Activated CD8-positive, alpha-beta memory T cell treated with anti-CD3 and anti-CD28 coated beads for 24 hours (primary cell): Measurements from ENCODE around the gene FASLG.
A peak's percentile ranks its signal among the peaks of the same experiment; 100 is the strongest.
"Not testable (repeated sequence)": the region's sequence is repeated elsewhere in the genome, so short reads cannot be mapped to it uniquely, and the experiment has no call there.

Experiments
- DNase-seq: peaks from one replicate; pipeline ENCODE4 v3.0.0-alpha.2; 2020

The FASLG gene

GRCh38 chr1:172686143-172686542 lies 27.2 kb downstream of the FASLG start:
- no peak for DNase-seq

DNA sequence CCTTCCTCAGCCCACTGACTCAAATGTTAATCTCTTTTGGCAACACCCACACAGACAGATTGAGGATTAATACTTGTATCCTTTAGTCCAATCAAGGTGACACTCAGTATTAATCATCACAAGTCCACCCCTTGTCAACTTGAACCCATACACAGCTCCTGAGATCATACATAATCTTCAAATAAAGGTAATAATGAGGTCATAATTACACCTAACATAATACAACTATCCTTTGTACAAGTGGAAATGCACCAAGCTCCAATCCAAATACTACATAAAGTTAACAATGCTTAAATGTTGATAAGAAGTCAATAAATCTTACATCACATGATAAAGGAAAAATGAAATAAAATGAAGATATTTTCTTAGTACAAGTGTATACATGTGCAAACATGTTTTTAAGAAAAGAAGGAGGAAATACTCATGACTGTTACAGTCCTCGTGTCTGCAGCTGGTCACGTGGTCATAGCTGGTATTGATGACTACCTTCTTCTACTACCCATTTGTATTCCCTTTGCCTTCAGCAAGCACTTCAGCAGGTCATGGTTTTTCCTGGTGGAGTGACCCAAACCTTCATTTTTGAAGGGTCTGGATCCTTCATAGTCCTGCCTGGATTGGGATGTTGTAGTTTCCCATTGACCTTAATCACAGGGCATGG lies 29.7 kb downstream of the FASLG start:
- not testable (repeated sequence) for DNase-seq

GRCh38 chr1:172690925-172691324 lies 32.0 kb downstream of the FASLG start:
- DNase-seq = not testable (repeated sequence)

GRCh38 chr1:172697534-172698002 lies 38.7 kb downstream of the FASLG start:
- DNase-seq = no peak

DNA sequence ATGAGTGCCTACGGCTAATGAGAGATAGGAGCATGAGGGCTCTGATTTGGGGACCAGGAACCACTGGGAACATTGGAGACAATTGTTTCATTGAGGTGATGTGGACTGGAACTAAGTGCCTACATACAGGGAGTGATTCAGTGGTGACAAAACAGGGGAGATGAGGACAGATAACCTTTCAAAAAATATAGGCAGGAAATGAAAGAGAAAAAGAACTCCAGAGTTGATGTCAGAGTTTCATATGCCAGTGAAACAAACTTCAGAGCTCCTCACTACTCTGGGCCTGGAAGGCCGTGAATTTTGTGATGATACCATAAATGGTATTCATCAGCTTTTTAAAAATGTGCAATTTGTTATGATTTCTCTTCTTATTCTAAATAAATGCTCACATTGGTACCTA lies 39.3 kb downstream of the FASLG start:
- DNase-seq = no peak

GRCh38 chr1:172699111-172699510 lies 40.2 kb downstream of the FASLG start:
- DNase-seq = peak; percentile 75

GRCh38 chr1:172699695-172700227 lies 40.9 kb downstream of the FASLG start:
- DNase-seq = no peak

GRCh38 chr1:172700556-172700955 lies 41.7 kb downstream of the FASLG start:
- DNase-seq = no peak

- no peak for DNase-seq
Measured at GRCh38 chr1:172704001-172704400, 45.1 kb downstream of the FASLG start.

DNA sequence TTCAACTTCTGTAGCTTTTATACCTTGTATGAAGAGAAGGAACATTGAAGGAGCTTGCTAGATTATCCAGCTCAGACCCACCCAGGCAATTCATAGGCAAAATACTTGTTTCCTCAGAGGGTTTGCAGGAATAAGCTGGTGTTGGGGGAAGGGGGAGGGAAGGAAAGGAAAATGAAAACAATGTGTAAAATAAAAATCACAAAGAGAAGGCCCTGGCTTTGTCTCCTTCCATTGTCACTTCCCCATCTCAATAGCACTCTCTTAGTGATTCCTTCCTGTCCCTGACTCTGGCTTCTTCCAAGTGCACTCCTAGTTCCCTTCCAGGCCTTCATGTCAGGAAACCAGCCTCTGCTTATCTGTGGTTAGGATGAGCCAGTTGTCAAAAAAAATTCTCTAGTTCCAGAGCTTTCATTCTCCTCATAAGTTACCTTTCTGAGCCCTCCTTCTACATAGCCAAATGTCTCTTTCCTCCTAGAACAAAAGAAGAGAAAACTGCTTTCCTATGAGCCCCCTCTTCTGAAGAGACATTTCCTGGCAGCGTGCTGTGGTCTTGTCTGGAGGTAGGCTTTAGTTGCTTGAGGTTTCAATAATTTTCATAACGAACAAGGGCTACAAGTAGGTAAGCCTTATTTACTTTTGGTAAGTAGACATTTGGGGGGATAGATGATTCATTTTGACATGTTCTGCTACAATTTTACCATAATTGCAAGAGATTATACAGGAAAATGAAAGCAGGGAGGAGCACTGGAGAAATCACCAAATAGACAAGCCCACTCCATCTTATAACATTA lies 45.7 kb downstream of the FASLG start:
- no peak for DNase-seq

DNA sequence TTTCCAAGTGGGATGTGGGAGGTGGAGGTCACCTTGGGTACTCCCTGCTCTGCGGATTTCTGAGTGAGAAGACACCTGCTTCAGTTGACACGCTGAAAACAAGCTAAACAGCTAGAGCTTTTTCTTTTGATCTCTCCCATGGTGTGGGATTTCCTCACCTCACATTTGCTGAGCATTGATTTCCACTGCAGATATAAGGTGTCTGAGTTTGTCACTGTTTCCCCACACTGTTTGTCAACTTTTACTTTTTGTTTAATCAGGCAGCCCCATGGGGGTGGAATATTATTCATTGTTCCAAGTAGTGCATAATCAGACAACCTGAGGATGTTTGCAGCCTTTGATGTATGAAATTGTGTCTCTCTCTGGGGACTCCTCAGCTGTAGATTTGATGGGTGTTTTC lies 49.5 kb downstream of the FASLG start:
- no peak for DNase-seq

GRCh38 chr1:172711558-172711957 lies 52.7 kb downstream of the FASLG start:
- no peak for DNase-seq

- no peak for DNase-seq
Measured at GRCh38 chr1:172713466-172713865, 54.6 kb downstream of the FASLG start.
